ENCODE data around the gene SMAD1.

DNA sequence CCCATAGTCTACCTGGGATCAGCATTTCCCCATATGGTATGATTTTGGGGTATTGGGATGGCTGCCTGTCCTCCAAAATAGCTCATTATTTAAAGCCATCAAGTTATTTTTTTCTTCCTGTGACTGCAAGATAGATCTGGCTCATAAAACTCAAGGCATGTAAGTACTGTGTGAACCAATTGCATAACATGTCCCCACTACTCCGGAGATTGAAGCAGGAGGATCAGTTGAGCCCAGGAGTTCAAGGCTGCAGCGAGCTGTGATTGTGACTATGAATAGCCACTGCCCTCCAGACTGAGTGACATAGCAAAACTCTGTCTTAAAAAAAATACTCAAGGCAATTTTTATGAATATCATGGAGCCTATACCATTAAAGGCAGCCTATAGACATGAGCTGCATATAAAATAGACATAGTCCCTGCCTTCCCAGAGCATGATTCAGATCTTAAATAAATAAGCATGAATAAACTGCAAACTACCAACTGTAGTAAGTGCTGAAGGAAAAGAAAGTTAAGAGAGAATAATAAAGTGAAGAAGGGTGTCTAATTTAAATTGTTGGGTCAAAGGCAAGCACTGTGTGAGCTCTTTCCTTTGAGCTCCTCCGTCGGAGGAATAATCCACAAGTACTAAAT is 120.6 kb downstream of the SMAD1 start:
- TF ChIP-seq, protein P1, sequence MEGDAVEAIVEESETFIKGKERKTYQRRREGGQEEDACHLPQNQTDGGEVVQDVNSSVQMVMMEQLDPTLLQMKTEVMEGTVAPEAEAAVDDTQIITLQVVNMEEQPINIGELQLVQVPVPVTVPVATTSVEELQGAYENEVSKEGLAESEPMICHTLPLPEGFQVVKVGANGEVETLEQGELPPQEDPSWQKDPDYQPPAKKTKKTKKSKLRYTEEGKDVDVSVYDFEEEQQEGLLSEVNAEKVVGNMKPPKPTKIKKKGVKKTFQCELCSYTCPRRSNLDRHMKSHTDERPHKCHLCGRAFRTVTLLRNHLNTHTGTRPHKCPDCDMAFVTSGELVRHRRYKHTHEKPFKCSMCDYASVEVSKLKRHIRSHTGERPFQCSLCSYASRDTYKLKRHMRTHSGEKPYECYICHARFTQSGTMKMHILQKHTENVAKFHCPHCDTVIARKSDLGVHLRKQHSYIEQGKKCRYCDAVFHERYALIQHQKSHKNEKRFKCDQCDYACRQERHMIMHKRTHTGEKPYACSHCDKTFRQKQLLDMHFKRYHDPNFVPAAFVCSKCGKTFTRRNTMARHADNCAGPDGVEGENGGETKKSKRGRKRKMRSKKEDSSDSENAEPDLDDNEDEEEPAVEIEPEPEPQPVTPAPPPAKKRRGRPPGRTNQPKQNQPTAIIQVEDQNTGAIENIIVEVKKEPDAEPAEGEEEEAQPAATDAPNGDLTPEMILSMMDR (IDR thresholded peaks at IDR 0.05) = no peak
- no peak for TF ChIP-seq POLR2A (IDR thresholded peaks at IDR 0.05)

All from thyroid gland (tissue), 4 donors.